ENCODE data around the gene PSMB10.

- no peak for TF ChIP-seq CTCF (IDR thresholded peaks at IDR 0.05)
- TF ChIP-seq EP300 (IDR thresholded peaks at IDR 0.05), result no peak
- no peak for TF ChIP-seq POLR2A (IDR thresholded peaks at IDR 0.05)
These were observed 3.9 kb upstream of the PSMB10 start for GRCh38 chr16:67940446-67941089.
